ENCODE results near the gene C7.

Gene C7

GRCh38 chr5:40988746-40989510 lies 79.6 kb downstream of the C7 start:
- TF ChIP-seq MYC (IDR thresholded peaks at IDR 0.05; ENCODE audit: low read depth, low read length) = no peak
- no peak for TF ChIP-seq MAX (IDR thresholded peaks at IDR 0.05; ENCODE audit: low read depth, low read length)
- TF ChIP-seq CTCF (IDR thresholded peaks at IDR 0.05; ENCODE audit: low read depth, low read length) = no peak
- no peak for TF ChIP-seq POLR2A (IDR thresholded peaks at IDR 0.05; ENCODE audit: extremely low read depth, insufficient read length)
- DNase-seq (ENCODE audit: low read depth) = no peak
- no peak overlapping the region for H3K4me3 ChIP-seq (ENCODE audit: low read depth, low read length)

GRCh38 chr5:40991168-40991980 lies 82.1 kb downstream of the C7 start:
- no peak overlapping the region for H3K4me3 ChIP-seq (ENCODE audit: low read depth, low read length)
- no peak for TF ChIP-seq CTCF (IDR thresholded peaks at IDR 0.05; ENCODE audit: low read depth, low read length)
- no peak for TF ChIP-seq MYC (IDR thresholded peaks at IDR 0.05; ENCODE audit: low read depth, low read length)
- TF ChIP-seq POLR2A (IDR thresholded peaks at IDR 0.05; ENCODE audit: extremely low read depth, insufficient read length) = no peak
- TF ChIP-seq MAX (IDR thresholded peaks at IDR 0.05; ENCODE audit: low read depth, low read length) = no peak
- DNase-seq (ENCODE audit: low read depth) = no peak

- TF ChIP-seq POLR2A (IDR thresholded peaks at IDR 0.05; ENCODE audit: extremely low read depth, insufficient read length) (no peak), MYC (IDR thresholded peaks at IDR 0.05; ENCODE audit: low read depth, low read length) (no peak), CTCF (IDR thresholded peaks at IDR 0.05; ENCODE audit: low read depth, low read length) (no peak), MAX (IDR thresholded peaks at IDR 0.05; ENCODE audit: low read depth, low read length) (no peak)
- DNase-seq (ENCODE audit: low read depth) = no peak
- no peak overlapping the region for H3K4me3 ChIP-seq (ENCODE audit: low read depth, low read length)
Observed at GRCh38 chr5:40991981-40992559, 82.8 kb downstream of the C7 start.

GRCh38 chr5:40995801-40996586 lies 86.7 kb downstream of the C7 start:
- no peak for DNase-seq (ENCODE audit: low read depth)
- H3K4me3 ChIP-seq (ENCODE audit: low read depth, low read length) = no peak overlapping the region
- no peak for TF ChIP-seq MYC (IDR thresholded peaks at IDR 0.05; ENCODE audit: low read depth, low read length)

- no peak overlapping the region for H3K4me3 ChIP-seq (ENCODE audit: low read depth, low read length)
- DNase-seq (ENCODE audit: low read depth) = no peak
- TF ChIP-seq CTCF (IDR thresholded peaks at IDR 0.05; ENCODE audit: low read depth, low read length) (no peak), POLR2A (IDR thresholded peaks at IDR 0.05; ENCODE audit: extremely low read depth, insufficient read length) (no peak), MYC (IDR thresholded peaks at IDR 0.05; ENCODE audit: low read depth, low read length) (no peak), MAX (IDR thresholded peaks at IDR 0.05; ENCODE audit: low read depth, low read length) (no peak)
Observed at GRCh38 chr5:40999142-40999541, 89.8 kb downstream of the C7 start.

All from NB4 (cell line).